Lower lobe of right lung (tissue), 2 donors: ENCODE results near the gene GMEB2. TPM values are rescaled to one million over a fixed set of nuclear protein-coding genes. Genes with fewer than 3 reads are reported as not detected.
A peak's percentile ranks its signal among the peaks of the same experiment; 100 is the strongest.
"Not testable (repeated sequence)": the region's sequence is repeated elsewhere in the genome, so short reads cannot be mapped to it uniquely, and the experiment has no call there.

Source experiments
- ATAC-seq, 2 donors: fragments of 200-7000 bp; cut with Tn5 transposase; one replicate each; pipeline ENCODE4 v1.9.1; 2020 to 2022; ENCODE audit warnings: mild to moderate bottlenecking in 2 of 2, moderate library complexity in 2 of 2
- DNase-seq: peaks from one replicate; pipeline ENCODE4 v3.0.0-alpha.2; 2020
- H3K27ac ChIP-seq: fragments of 200-600 bp; one replicate; pipeline ENCODE4 v1.8.0; 2022
- H3K27me3 ChIP-seq: fragments of 200-600 bp; one replicate; pipeline ENCODE4 v1.8.0; 2022; ENCODE audit warnings: low read depth
- H3K36me3 ChIP-seq: fragments of 200-600 bp; one replicate; pipeline ENCODE4 v1.8.0; 2022; ENCODE audit warnings: mild to moderate bottlenecking
- H3K4me1 ChIP-seq: fragments of 200-600 bp; one replicate; pipeline ENCODE4 v1.8.0; 2022
- H3K4me3 ChIP-seq: fragments of 200-600 bp; one replicate; pipeline ENCODE4 v1.8.0; 2022; ENCODE audit warnings: mild to moderate bottlenecking
- H3K9me3 ChIP-seq: fragments of 200-600 bp; one replicate; pipeline ENCODE4 v1.8.0; 2022
- intact Hi-C: fragments of 100-400 bp; cut with DNase I; formaldehyde crosslinking; loops from one replicate; pipeline ENCODE4 v1.11.0; 2022
- total RNA-seq: library from RNA; stranded (reverse); fragmentation: NEBNext Ultra II Directional; extraction: Animal tissue kit (Norgen Biotek cat#: 25700); gene quantifications from one replicate; pipeline ENCODE4 v1.2.1, GENCODE V29; 2021
- TF ChIP-seq, protein P1 (sequence below): fragments of 200-600 bp; IDR thresholded peaks from one replicate; pipeline ENCODE4 v1.8.0; 2022; ENCODE audit warnings: antibody characterized with exemption, mild to moderate bottlenecking
- donor health status: DM: no; HTN: yes; CAD: no; lungs with severe emphysema.

GMEB2 gene
- total RNA-seq, 1 donor from 2014 or later, result 9.7 TPM

DNA sequence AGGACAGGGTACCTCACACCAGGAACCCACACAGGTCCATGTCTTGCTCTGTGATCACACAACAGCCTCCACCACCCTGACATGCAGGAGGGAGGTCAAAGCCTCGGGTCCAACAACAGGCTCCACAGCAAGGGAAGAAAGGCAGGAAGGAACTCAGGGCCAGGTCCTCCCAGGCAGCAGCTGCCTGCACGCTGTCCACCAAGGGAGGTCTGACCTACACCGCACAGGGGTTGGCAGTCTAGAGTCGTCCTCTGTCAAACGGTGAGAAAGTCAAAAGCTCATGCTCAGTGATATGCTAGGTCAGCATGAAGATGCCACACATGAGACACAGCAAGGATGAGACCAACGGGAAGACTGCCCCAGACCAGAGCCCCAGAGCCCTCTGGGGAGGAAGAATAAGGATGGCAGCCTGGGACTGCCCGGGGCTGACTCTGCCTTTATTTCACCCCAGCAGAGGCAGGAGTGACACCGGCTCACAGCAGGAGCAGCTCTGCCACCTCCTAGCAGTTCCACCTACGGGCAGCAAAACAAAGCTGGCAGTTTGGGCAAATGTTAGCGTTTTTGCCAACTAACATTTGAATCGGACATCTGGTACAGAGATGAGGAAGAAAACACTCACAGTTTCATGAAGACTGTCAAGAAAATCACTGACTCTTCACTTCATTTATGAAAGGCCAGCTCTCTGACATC, 8.5 kb downstream of the GMEB2 start:
- DNase-seq (no peak), ATAC-seq (peak in 1 of 2 donors; percentile 4)
- intact Hi-C loops, result no loop called here
- no peaks in the 10 kb centered on the region for H3K9me3 ChIP-seq
- peaks cover 44% of the 10 kb centered on the region for H3K36me3 ChIP-seq
- peaks cover 3% of the 10 kb centered on the region for H3K4me1 ChIP-seq
- H3K4me3 ChIP-seq, result no peak overlapping the region
- no peak overlapping the region for H3K27ac ChIP-seq
- no peaks in the 10 kb centered on the region for H3K27me3 ChIP-seq
- TF ChIP-seq, protein P1, sequence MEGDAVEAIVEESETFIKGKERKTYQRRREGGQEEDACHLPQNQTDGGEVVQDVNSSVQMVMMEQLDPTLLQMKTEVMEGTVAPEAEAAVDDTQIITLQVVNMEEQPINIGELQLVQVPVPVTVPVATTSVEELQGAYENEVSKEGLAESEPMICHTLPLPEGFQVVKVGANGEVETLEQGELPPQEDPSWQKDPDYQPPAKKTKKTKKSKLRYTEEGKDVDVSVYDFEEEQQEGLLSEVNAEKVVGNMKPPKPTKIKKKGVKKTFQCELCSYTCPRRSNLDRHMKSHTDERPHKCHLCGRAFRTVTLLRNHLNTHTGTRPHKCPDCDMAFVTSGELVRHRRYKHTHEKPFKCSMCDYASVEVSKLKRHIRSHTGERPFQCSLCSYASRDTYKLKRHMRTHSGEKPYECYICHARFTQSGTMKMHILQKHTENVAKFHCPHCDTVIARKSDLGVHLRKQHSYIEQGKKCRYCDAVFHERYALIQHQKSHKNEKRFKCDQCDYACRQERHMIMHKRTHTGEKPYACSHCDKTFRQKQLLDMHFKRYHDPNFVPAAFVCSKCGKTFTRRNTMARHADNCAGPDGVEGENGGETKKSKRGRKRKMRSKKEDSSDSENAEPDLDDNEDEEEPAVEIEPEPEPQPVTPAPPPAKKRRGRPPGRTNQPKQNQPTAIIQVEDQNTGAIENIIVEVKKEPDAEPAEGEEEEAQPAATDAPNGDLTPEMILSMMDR, result no peak

DNA sequence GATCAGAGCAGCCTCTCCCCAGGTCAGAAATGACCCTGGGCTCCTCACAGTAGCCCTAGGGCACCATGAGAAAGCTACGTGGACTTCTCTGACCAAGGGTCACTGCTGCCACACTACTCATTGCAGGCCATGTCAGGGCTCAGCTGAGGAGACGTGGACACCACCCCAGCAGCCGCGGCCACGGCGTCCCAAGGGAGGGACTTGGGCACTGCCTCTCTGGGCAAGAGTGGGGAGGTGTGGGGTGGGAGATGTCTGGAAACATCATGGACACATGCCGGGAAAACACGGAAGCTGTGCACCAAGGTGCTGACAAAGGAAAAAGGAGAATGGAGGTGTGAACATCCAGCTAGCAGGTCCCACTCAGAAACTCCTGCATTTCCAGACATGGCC, 9.0 kb downstream of the GMEB2 start:
- Histone ChIP-seq H3K36me3 (peaks cover 44% of the 10 kb centered on the region), H3K9me3 (no peaks in the 10 kb centered on the region), H3K4me3 (no peak overlapping the region), H3K27me3 (no peaks in the 10 kb centered on the region), H3K4me1 (peaks cover 7% of the 10 kb centered on the region), H3K27ac (no peak overlapping the region)
- DNase-seq (no peak), ATAC-seq (peak in 1 of 2 donors; percentile 20)
- intact Hi-C loops, result no loop called here
- TF ChIP-seq, protein P1, result no peak

DNA sequence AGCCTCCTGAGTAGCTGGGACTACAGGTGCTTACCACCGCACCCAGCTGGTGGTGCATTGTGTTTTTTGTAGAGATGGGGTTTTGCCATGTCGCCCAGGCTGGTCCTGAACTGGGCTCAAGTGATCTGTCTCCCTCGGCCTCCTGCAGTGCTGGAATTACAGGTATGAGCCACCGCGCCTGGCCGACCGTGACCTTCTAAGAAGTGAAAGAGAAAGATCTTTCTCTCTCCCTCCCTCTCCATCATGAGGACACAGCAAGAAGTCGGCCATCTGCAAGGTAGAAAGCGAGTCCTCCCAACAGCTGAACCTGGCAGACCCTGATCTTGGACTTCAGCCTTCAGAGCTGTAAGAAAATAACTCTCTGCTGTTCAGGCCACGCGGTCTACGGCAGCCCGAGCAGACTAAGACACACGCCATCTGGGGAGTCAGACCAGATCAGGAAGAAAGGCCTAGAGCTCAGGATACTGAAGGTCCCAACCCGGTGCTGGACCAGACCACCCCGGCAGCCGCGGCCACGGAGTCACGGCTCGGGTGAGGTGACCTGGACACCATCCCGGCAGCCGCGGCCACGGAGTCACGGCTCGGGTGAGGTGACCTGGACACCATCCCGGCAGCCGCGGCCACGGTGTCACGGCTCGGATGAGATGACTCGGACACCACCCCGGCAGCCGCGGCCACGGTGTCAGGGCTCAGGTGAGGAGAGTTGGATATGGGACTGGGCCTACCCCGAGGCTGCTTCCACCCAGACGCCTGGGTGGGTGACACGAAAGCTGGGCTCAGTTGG, 9.6 kb downstream of the GMEB2 start:
- Histone ChIP-seq H3K27me3 (no peaks in the 10 kb centered on the region), H3K27ac (no peak overlapping the region), H3K4me3 (no peak overlapping the region), H3K4me1 (peaks cover 7% of the 10 kb centered on the region), H3K9me3 (no peaks in the 10 kb centered on the region), H3K36me3 (peaks cover 44% of the 10 kb centered on the region)
- DNase-seq, result no peak
- ATAC-seq, result no peak
- TF ChIP-seq, protein P1, result no peak
- intact Hi-C loops, result no loop called here

DNA sequence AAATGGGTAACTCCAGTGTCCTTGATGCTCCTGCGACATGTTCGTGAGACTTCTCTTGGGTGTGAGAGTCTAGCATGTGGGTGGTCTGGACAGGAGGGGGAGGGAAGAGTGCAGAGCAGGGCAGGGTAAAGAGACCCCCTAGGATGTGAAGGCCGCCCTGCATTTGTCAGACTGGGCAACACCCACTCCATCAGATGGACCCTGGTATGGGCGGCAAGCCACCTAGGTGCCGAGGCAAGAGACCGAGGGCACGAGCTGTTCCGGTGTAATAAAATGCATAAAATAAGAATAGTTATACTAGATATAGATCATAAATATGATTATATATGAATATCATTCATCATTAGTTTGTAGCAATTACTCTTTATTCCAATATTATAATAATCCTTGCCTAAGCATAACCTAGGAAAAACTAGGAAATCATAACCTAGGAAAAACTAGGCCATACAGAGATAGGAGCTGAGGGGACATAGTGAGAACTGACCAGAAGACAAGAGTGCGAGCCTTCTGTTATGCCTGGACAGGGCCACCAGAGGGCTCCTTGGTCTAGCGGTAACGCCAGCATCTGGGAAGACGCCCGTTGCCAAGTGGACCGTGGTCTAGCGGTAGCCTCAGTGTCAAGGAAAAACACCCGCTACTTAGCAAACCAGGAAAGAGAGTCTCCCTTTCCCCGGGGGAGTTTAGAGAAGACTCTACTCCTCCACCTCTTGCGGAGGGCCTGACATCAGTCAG, 12.9 kb downstream of the GMEB2 start:
- DNase-seq, H3K27ac ChIP-seq, ATAC-seq, H3K4me3 ChIP-seq, H3K27me3 ChIP-seq, intact Hi-C loops, H3K9me3 ChIP-seq, H3K4me1 ChIP-seq: not testable (repeated sequence)
- H3K36me3 ChIP-seq, result peaks cover 43% of the 10 kb centered on the region
- TF ChIP-seq, protein P1, result peak; percentile 41

DNA sequence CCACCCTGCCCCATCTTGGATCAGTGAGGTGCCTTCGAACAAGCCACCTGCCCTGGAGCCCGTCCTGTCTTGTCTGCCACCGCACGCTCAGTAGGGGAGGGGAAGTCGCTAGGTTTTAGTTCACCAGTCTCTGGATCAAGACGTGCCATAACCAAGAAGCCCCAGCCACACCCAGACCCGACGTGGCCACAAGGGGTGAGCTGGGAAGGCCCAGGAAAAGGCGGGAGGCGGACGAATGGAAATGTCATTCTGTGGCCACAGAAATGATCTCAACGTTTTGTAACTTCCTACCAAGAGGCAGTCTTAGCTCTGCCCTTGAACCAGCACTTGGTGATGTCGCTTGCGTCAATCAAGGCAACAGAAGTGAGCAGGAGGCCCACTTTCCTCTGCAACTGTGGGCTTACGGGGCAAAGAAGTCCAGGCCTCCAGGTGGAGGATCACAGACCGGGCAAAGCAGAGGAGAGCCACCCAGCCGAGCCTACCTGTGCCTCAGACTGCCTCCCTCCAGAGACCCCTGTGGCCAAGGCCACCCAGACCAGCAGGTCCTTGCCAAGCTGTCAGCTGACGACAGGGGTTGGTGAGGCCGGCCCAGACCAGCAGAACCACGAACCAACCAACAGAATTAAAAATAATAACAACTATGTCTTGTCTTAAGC, 14.5 kb downstream of the GMEB2 start:
- H3K36me3 ChIP-seq, result peaks cover 26% of the 10 kb centered on the region
- H3K27ac ChIP-seq, result no peak overlapping the region
- intact Hi-C loops, result no loop called here
- H3K9me3 ChIP-seq, result no peaks in the 10 kb centered on the region
- DNase-seq (peak; percentile 72), ATAC-seq (peak; percentile 66 to 81)
- no peaks in the 10 kb centered on the region for H3K27me3 ChIP-seq
- peaks cover 7% of the 10 kb centered on the region for H3K4me1 ChIP-seq
- TF ChIP-seq, protein P1, result no peak
- no peak overlapping the region for H3K4me3 ChIP-seq
